Measurements from ENCODE around the gene TARBP1.

The TARBP1 gene

DNA sequence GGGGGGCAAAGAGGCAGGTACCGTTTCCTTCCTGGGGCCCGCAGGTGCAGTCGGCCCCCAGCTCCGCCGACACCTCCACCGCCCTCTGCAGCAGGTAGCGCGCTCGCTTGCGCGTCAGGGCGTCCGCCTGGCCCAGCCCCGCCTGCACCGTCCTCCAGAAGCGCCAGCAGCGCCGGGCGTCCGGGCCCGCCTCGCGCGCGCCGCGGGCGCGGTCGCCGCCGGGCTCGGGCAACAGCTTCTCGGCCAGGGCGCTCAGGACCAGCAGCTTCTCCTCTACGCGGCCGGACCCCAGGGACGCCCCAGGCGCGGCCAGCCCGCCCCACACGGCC lies 863 bp downstream of the TARBP1 start:
- H3K4me2 ChIP-seq (ENCODE audit: low read length), result peak overlapping the region; percentile 95
- no peaks in the 10 kb centered on the region for H3K79me2 ChIP-seq
- no peaks in the 10 kb centered on the region for H3K27me3 ChIP-seq (ENCODE audit: control insufficient read depth, insufficient read depth, low read length)
- no peaks in the 10 kb centered on the region for H3K36me3 ChIP-seq (ENCODE audit: control insufficient read depth, insufficient read depth, low read length)
- H2AFZ ChIP-seq, result peak overlapping the region; percentile 84
- H3K4me1 ChIP-seq, result no peaks in the 10 kb centered on the region
- H3K9ac ChIP-seq, result no peak overlapping the region
- TF ChIP-seq, protein P1, sequence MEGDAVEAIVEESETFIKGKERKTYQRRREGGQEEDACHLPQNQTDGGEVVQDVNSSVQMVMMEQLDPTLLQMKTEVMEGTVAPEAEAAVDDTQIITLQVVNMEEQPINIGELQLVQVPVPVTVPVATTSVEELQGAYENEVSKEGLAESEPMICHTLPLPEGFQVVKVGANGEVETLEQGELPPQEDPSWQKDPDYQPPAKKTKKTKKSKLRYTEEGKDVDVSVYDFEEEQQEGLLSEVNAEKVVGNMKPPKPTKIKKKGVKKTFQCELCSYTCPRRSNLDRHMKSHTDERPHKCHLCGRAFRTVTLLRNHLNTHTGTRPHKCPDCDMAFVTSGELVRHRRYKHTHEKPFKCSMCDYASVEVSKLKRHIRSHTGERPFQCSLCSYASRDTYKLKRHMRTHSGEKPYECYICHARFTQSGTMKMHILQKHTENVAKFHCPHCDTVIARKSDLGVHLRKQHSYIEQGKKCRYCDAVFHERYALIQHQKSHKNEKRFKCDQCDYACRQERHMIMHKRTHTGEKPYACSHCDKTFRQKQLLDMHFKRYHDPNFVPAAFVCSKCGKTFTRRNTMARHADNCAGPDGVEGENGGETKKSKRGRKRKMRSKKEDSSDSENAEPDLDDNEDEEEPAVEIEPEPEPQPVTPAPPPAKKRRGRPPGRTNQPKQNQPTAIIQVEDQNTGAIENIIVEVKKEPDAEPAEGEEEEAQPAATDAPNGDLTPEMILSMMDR (IDR thresholded peaks at IDR 0.05), result no peak
- H3K27ac ChIP-seq, result no peak overlapping the region
- H3K9me3 ChIP-seq (ENCODE audit: control insufficient read depth, low read length), result no peaks in the 10 kb centered on the region
- H3K4me3 ChIP-seq (ENCODE audit: low read depth, low read length), result peak overlapping the region; percentile 64

DNA sequence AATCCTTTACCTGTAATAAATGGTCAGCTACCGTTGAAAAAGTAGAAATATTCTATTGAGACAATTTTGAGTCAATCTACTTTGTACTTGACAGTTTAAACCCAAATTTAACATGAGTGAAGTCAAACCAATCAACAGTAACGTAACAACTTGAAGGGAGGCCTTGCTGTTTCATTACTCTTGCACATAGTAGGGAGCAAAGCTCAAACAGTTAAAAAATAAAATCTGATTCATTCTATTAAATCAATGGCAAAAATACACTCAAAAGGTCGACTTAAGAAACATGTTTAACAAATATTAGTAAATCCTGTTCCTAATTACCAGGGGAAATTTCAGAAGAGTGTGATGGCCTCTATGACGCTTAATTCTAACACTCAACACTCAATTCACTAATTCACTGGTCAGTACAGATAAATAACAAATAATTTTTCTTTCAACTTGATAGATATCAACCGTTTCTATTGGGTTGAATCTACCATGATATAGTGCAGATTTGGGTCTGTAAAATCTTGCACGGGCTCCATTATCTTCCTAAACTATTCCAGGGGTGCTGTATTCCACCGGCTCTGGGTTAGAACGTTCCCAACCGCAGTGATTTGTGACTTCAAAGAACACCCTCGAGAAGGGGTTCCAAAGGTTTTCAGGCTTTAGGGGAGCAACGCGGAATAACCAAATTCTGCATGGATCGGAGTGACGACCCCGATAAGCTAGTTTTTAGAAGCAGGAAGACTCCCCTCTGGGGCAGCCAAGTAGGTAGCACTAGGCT lies 1.4 kb downstream of the TARBP1 start:
- Histone ChIP-seq H3K4me3 (ENCODE audit: low read depth, low read length) (peak overlapping the region; percentile 64), H3K36me3 (ENCODE audit: control insufficient read depth, insufficient read depth, low read length) (no peaks in the 10 kb centered on the region), H3K79me2 (no peaks in the 10 kb centered on the region), H2AFZ (peak overlapping the region; percentile 84), H3K27me3 (ENCODE audit: control insufficient read depth, insufficient read depth, low read length) (no peaks in the 10 kb centered on the region), H3K4me1 (no peaks in the 10 kb centered on the region), H3K4me2 (ENCODE audit: low read length) (peak overlapping the region; percentile 95), H3K9me3 (ENCODE audit: control insufficient read depth, low read length) (no peaks in the 10 kb centered on the region), H3K9ac (no peak overlapping the region), H3K27ac (no peak overlapping the region)
- TF ChIP-seq, protein P1 (IDR thresholded peaks at IDR 0.05), result no peak

DNA sequence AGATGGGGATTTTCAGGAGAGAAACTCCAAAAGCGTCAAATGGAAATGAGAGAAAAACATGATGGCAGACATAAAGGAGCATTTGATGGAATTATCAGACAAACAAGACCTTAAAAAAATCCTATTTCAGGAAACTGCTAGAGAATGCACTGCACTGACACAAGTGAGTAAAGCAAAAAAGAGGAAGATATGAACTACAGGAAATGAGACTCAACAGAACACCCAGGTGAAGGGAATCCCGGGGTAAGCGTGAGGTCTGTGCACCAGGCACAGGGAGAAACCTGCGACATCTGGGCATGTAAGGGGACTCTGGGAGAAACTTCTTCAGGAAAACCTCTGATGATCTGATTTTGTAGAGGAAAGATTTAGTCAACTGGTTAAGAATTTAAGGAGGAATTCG lies 2.8 kb downstream of the TARBP1 start:
- H3K79me2 ChIP-seq, result no peaks in the 10 kb centered on the region
- H3K9me3 ChIP-seq (ENCODE audit: control insufficient read depth, low read length), result no peaks in the 10 kb centered on the region
- H3K36me3 ChIP-seq (ENCODE audit: control insufficient read depth, insufficient read depth, low read length), result no peaks in the 10 kb centered on the region
- no peaks in the 10 kb centered on the region for H3K27me3 ChIP-seq (ENCODE audit: control insufficient read depth, insufficient read depth, low read length)
- H3K4me2 ChIP-seq (ENCODE audit: low read length), result no peak overlapping the region
- H3K9ac ChIP-seq, result no peak overlapping the region
- H3K4me1 ChIP-seq, result no peaks in the 10 kb centered on the region
- no peak overlapping the region for H3K27ac ChIP-seq
- no peak overlapping the region for H3K4me3 ChIP-seq (ENCODE audit: low read depth, low read length)
- TF ChIP-seq, protein P1 (IDR thresholded peaks at IDR 0.05), result no peak
- H2AFZ ChIP-seq, result no peak overlapping the region

DNA sequence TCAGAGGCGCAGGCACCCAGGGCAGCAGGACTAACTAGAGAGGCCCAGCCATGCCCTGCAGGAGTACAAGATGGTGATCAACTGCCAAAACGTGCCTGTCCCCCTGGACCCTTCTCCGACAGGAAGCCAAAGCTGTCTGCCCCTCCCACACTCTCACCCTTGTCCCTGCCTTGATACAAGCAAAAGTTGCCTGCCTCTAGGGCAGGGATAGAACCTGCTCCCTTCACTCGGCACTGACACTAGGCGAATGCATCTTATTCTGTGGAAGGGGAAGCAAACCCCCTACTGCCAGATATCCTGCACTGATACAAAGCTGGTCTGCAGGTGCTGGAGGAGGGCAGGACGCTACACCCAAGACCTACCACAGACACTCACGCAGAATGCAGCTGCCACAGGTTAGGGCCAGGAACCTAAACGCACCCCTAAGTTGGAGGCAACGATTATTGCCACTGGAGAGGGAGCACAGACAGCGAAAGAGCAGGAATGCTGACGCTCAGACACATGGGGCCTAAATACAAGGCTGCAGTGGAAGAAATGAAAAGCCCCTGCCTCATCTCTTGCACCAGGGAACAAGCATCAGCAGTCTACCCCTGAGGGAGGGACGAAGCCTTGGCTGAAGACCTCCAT lies 3.7 kb downstream of the TARBP1 start:
- no peaks in the 10 kb centered on the region for H3K4me1 ChIP-seq
- TF ChIP-seq, protein P1 (IDR thresholded peaks at IDR 0.05), result no peak
- no peak overlapping the region for H2AFZ ChIP-seq
- no peaks in the 10 kb centered on the region for H3K79me2 ChIP-seq
- no peaks in the 10 kb centered on the region for H3K36me3 ChIP-seq (ENCODE audit: control insufficient read depth, insufficient read depth, low read length)
- no peak overlapping the region for H3K9ac ChIP-seq
- no peaks in the 10 kb centered on the region for H3K27me3 ChIP-seq (ENCODE audit: control insufficient read depth, insufficient read depth, low read length)
- no peak overlapping the region for H3K4me3 ChIP-seq (ENCODE audit: low read depth, low read length)
- H3K4me2 ChIP-seq (ENCODE audit: low read length), result no peak overlapping the region
- H3K27ac ChIP-seq, result no peak overlapping the region
- no peaks in the 10 kb centered on the region for H3K9me3 ChIP-seq (ENCODE audit: control insufficient read depth, low read length)

GRCh38 chr1:234474375-234474774 lies 4.6 kb downstream of the TARBP1 start:
- no peaks in the 10 kb centered on the region for H3K27me3 ChIP-seq (ENCODE audit: control insufficient read depth, insufficient read depth, low read length)
- no peak overlapping the region for H3K27ac ChIP-seq
- no peaks in the 10 kb centered on the region for H3K9me3 ChIP-seq (ENCODE audit: control insufficient read depth, low read length)
- no peak overlapping the region for H3K4me2 ChIP-seq (ENCODE audit: low read length)
- TF ChIP-seq, protein P1 (IDR thresholded peaks at IDR 0.05), result no peak
- H3K4me1 ChIP-seq, result no peaks in the 10 kb centered on the region
- H3K79me2 ChIP-seq, result no peaks in the 10 kb centered on the region
- no peak overlapping the region for H3K9ac ChIP-seq
- no peak overlapping the region for H3K4me3 ChIP-seq (ENCODE audit: low read depth, low read length)
- no peaks in the 10 kb centered on the region for H3K36me3 ChIP-seq (ENCODE audit: control insufficient read depth, insufficient read depth, low read length)
- no peak overlapping the region for H2AFZ ChIP-seq

All from parathyroid adenoma (tissue), 2 donors.